HG03342 (cell line): ENCODE measurements around the gene TEAD2.
"Not testable (repeated sequence)": the region's sequence is repeated elsewhere in the genome, so short reads cannot be mapped to it uniquely, and the experiment has no call there.

Source experiments
- ATAC-seq: cut with Tn5 transposase; IDR thresholded peaks from one replicate; pipeline ENCODE4 v1.9.1; 2021; ENCODE audit warnings: mild to moderate bottlenecking, moderate library complexity; ENCODE audit not compliant: unreplicated experiment

TEAD2 gene

GRCh38 chr19:49387936-49388372, 25.7 kb upstream of the TEAD2 start, which contains the start of gene KASH5:
KASH5 (plus strand) TSS chr19:49388249; CDS start chr19:49390884, 2,635 bp downstream.
- ATAC-seq: no peak

GRCh38 chr19:49383599-49383998, 21.4 kb upstream of the TEAD2 start:
- no peak for ATAC-seq

GRCh38 chr19:49382639-49383038, 20.4 kb upstream of the TEAD2 start:
- ATAC-seq: no peak

GRCh38 chr19:49380391-49380790, 18.2 kb upstream of the TEAD2 start:
- ATAC-seq: no peak

- no peak for ATAC-seq
These were observed 16.3 kb upstream of the TEAD2 start for GRCh38 chr19:49378512-49378911.

- no peak for ATAC-seq
These were observed 12.6 kb upstream of the TEAD2 start for GRCh38 chr19:49374665-49375434.

GRCh38 chr19:49373174-49373573, 11.0 kb upstream of the TEAD2 start:
- ATAC-seq: not testable (repeated sequence)

GRCh38 chr19:49371184-49371583, 9.0 kb upstream of the TEAD2 start:
- ATAC-seq: no peak

GRCh38 chr19:49368711-49369358, 6.6 kb upstream of the TEAD2 start:
- ATAC-seq: no peak

GRCh38 chr19:49366110-49366509, 3.9 kb upstream of the TEAD2 start:
- ATAC-seq: no peak

- no peak for ATAC-seq
These were observed 2.0 kb upstream of the TEAD2 start for GRCh38 chr19:49364083-49364737.

GRCh38 chr19:49363268-49364082, 1.3 kb upstream of the TEAD2 start, which contains the start of gene DKKL1:
DKKL1 (plus strand) TSS chr19:49363877; CDS start chr19:49363999, 122 bp downstream.
- ATAC-seq: peak; percentile 69

- ATAC-seq: no peak
These were observed 682 bp upstream of the TEAD2 start for GRCh38 chr19:49362929-49363267.

- ATAC-seq: no peak
These were observed 673 bp downstream of the TEAD2 start for GRCh38 chr19:49361438-49362047.

- ATAC-seq: no peak
These were observed 2.1 kb downstream of the TEAD2 start for GRCh38 chr19:49359851-49360820.

GRCh38 chr19:49357186-49357585, 5.0 kb downstream of the TEAD2 start:
- ATAC-seq: no peak

- no peak for ATAC-seq
These were observed 5.8 kb downstream of the TEAD2 start for GRCh38 chr19:49356382-49356781.

GRCh38 chr19:49355909-49356353, 6.3 kb downstream of the TEAD2 start:
- ATAC-seq: no peak

- ATAC-seq: no peak
These were observed 12.6 kb downstream of the TEAD2 start for GRCh38 chr19:49349567-49349966.
